OCI-LY1 (cell line): Measurements from ENCODE around the gene GLIS1.

Experiments used
- H2AFZ ChIP-seq: fragments of 200-600 bp; sonication (generic), shearing (Covaris generic); 2 replicates; pipeline ENCODE4 v1.6.0; 2014; ENCODE audit warnings: antibody characterized with exemption, mild to moderate bottlenecking, low read length
- H3F3A ChIP-seq: fragments of 200-600 bp; sonication (generic), shearing (Covaris generic); 2 replicates; pipeline ENCODE4 v1.6.0; 2014; ENCODE audit warnings: mild to moderate bottlenecking, antibody characterized with exemption, low read length, moderate library complexity; ENCODE audit not compliant: insufficient read depth
- H3K27ac ChIP-seq: fragments of 200-600 bp; sonication (generic); 2 replicates; pipeline ENCODE4 v1.5.1; 2014; ENCODE audit warnings: low read length, mixed run types, mild to moderate bottlenecking, low read depth; ENCODE audit not compliant: poor library complexity, severe bottlenecking
- H3K27me3 ChIP-seq: fragments of 200-600 bp; sonication (generic); 2 replicates; pipeline ENCODE4 v1.6.0; 2014; ENCODE audit warnings: antibody characterized with exemption, mild to moderate bottlenecking, low read length, moderate library complexity; ENCODE audit not compliant: insufficient read depth
- H3K36me3 ChIP-seq: fragments of 200-600 bp; sonication (generic); 2 replicates; pipeline ENCODE4 v1.6.1; 2014; ENCODE audit warnings: mild to moderate bottlenecking, antibody characterized with exemption, low read length, moderate library complexity, mixed read lengths; ENCODE audit not compliant: insufficient read depth
- H3K4me1 ChIP-seq: fragments of 200-600 bp; sonication (generic); 2 replicates; pipeline ENCODE4 v1.5.1; 2014; ENCODE audit warnings: mild to moderate bottlenecking, low read length, moderate library complexity; ENCODE audit not compliant: insufficient read depth, severe bottlenecking
- H3K4me2 ChIP-seq: fragments of 200-600 bp; sonication (generic), shearing (Covaris generic); 2 replicates; pipeline ENCODE4 v1.6.1; 2014; ENCODE audit warnings: low read length
- H3K4me3 ChIP-seq: fragments of 200-600 bp; sonication (generic); 2 replicates; pipeline ENCODE4 v1.5.1; 2014; ENCODE audit warnings: low read length, low read depth, mild to moderate bottlenecking, mixed read lengths; ENCODE audit not compliant: poor library complexity, severe bottlenecking
- H3K79me2 ChIP-seq: fragments of 200-600 bp; shearing (Covaris generic); 2 replicates; pipeline ENCODE4 v1.6.1; 2016; ENCODE audit warnings: mixed run types, low read length, mixed read lengths; ENCODE audit not compliant: insufficient read depth
- H3K9ac ChIP-seq: fragments of 200-600 bp; sonication (generic), shearing (Covaris generic); 2 replicates; pipeline ENCODE4 v1.6.1; 2014; ENCODE audit warnings: mild to moderate bottlenecking, low read length, mixed read lengths
- H3K9me2 ChIP-seq: fragments of 200-600 bp; sonication (generic), shearing (Covaris generic); 2 replicates; pipeline ENCODE4 v1.6.1; 2014; ENCODE audit warnings: low read depth, mild to moderate bottlenecking, low read length, mixed read lengths
- H3K9me3 ChIP-seq: fragments of 200-600 bp; shearing (Covaris generic); 2 replicates; pipeline ENCODE4 v1.6.1; 2014; ENCODE audit warnings: low read length, mixed read lengths
- H4K20me1 ChIP-seq: fragments of 200-600 bp; sonication (generic), shearing (Covaris generic); 2 replicates; pipeline ENCODE4 v1.6.0; 2016; ENCODE audit warnings: mild to moderate bottlenecking, low read length; ENCODE audit not compliant: insufficient read depth
- EZH2 ChIP-seq: fragments of 200-600 bp; sonication (generic), shearing (Covaris generic); IDR thresholded peaks from 2 replicates; pipeline ENCODE4 v1.8.0; 2017; ENCODE audit warnings: borderline replicate concordance, mixed run types, mild to moderate bottlenecking, antibody characterized with exemption, low read length, moderate library complexity, mixed read lengths
- TF ChIP-seq, protein P1 (sequence below): fragments of 200-600 bp; sonication (generic), shearing (Covaris generic); IDR thresholded peaks from 2 replicates; pipeline ENCODE4 v1.5.1; 2017; ENCODE audit warnings: mild to moderate bottlenecking, antibody characterized with exemption, low read length, moderate library complexity, mixed read lengths

GLIS1 gene

DNA sequence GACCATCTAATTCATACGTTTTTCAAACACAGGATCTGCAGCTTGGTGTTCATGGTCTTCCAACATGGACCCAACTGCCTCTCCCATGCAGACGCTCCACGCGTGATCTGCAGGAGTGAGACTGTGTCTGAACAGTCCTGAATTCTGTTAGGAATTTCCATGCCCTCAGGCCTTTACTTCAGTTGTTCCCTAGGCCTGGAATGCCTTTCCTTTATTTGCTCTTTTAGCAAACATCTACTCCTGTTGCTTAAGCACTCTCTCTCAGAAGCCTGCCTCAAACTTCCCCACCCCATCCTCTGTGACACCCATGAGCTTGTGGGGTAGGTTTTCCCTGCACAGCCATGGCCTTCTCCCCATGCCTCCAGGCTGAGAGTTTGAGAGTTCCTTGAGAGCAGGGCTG lies 206.1 kb downstream of the GLIS1 start:
- no peaks in the 10 kb centered on the region for H3K79me2 ChIP-seq
- H3K4me3 ChIP-seq: no peak overlapping the region
- H2AFZ ChIP-seq: no peak overlapping the region
- H3K27me3 ChIP-seq: no peaks in the 10 kb centered on the region
- no peak overlapping the region for H3K4me2 ChIP-seq
- no peak overlapping the region for H3K27ac ChIP-seq
- TF ChIP-seq, protein P1, sequence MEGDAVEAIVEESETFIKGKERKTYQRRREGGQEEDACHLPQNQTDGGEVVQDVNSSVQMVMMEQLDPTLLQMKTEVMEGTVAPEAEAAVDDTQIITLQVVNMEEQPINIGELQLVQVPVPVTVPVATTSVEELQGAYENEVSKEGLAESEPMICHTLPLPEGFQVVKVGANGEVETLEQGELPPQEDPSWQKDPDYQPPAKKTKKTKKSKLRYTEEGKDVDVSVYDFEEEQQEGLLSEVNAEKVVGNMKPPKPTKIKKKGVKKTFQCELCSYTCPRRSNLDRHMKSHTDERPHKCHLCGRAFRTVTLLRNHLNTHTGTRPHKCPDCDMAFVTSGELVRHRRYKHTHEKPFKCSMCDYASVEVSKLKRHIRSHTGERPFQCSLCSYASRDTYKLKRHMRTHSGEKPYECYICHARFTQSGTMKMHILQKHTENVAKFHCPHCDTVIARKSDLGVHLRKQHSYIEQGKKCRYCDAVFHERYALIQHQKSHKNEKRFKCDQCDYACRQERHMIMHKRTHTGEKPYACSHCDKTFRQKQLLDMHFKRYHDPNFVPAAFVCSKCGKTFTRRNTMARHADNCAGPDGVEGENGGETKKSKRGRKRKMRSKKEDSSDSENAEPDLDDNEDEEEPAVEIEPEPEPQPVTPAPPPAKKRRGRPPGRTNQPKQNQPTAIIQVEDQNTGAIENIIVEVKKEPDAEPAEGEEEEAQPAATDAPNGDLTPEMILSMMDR: no peak
- no peak for TF ChIP-seq EZH2
- no peaks in the 10 kb centered on the region for H4K20me1 ChIP-seq
- H3K4me1 ChIP-seq: no peaks in the 10 kb centered on the region
- H3K9ac ChIP-seq: no peak overlapping the region
- H3K9me3 ChIP-seq: no peaks in the 10 kb centered on the region
- H3K9me2 ChIP-seq: no peaks in the 10 kb centered on the region
- H3F3A ChIP-seq: no peaks in the 10 kb centered on the region
- H3K36me3 ChIP-seq: no peaks in the 10 kb centered on the region

DNA sequence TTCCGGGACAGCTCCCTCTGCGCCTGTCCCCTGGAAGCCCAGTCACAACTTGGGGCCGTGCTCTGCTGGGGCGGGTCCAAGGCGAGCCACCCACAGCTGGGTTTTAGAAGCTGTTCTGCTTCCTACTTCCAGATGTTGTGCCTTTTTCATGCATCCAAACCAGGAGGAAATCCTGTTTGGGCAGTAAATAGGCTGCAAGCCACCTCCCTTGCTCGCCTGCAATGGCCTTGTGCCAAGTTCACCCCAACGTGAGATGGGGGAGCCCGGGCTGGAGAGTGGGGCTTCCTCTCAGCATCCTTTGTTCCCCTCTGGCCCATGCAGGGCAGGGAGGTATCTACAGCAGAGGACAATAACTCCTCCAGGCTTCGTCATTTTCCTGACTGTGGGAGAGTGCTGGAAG lies 206.6 kb downstream of the GLIS1 start:
- no peak overlapping the region for H3K9ac ChIP-seq
- no peak overlapping the region for H2AFZ ChIP-seq

DNA sequence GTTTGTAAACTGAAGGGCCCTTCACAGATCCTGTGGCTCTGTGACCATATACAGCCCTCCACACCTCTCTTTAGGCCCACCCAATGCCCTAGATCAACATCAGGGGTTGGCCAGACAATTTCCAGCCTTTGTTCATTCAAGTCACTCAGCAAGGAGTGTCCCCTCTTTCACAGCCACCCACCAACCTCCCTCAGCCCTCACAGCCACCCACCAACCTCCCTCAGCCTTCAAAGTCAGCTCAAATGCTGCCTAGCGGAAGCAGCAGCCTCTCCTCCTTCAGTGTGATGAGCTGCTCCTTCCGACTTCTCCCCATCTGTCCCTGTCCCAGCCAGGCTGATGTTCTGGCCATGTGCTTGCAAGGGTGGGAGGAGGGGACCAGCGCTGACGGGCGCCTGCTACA lies 208.4 kb downstream of the GLIS1 start:
- H3K9ac ChIP-seq: no peak overlapping the region
- no peaks in the 10 kb centered on the region for H3F3A ChIP-seq
- no peak overlapping the region for H3K27ac ChIP-seq
- H3K27me3 ChIP-seq: no peaks in the 10 kb centered on the region
- no peaks in the 10 kb centered on the region for H3K4me1 ChIP-seq
- no peaks in the 10 kb centered on the region for H3K9me2 ChIP-seq
- H3K36me3 ChIP-seq: no peaks in the 10 kb centered on the region
- H3K4me2 ChIP-seq: no peak overlapping the region
- no peak overlapping the region for H3K4me3 ChIP-seq
- TF ChIP-seq EZH2: no peak
- TF ChIP-seq, protein P1: no peak
- H2AFZ ChIP-seq: no peak overlapping the region
- no peaks in the 10 kb centered on the region for H4K20me1 ChIP-seq
- no peaks in the 10 kb centered on the region for H3K9me3 ChIP-seq
- no peaks in the 10 kb centered on the region for H3K79me2 ChIP-seq

More for the DNA sequence above, 206.6 kb downstream of the GLIS1 start:
- Histone ChIP-seq H4K20me1 (no peaks in the 10 kb centered on the region), H3K36me3 (no peaks in the 10 kb centered on the region), H3K27me3 (no peaks in the 10 kb centered on the region), H3K4me3 (no peak overlapping the region), H3K9me3 (no peaks in the 10 kb centered on the region), H3K79me2 (no peaks in the 10 kb centered on the region), H3K9me2 (no peaks in the 10 kb centered on the region), H3K4me1 (no peaks in the 10 kb centered on the region), H3F3A (no peaks in the 10 kb centered on the region), H3K27ac (no peak overlapping the region), H3K4me2 (no peak overlapping the region)
- TF ChIP-seq, protein P1: no peak
- TF ChIP-seq EZH2: no peak
